HG03159 (cell line): ENCODE data around the gene EGFR.
"Not testable (repeated sequence)": the region's sequence is repeated elsewhere in the genome, so short reads cannot be mapped to it uniquely, and the experiment has no call there.

Source experiments
- ATAC-seq: cut with Tn5 transposase; IDR thresholded peaks from one replicate; pipeline ENCODE4 v1.9.1; 2021; ENCODE audit warnings: mild to moderate bottlenecking, moderate library complexity; ENCODE audit not compliant: unreplicated experiment

The EGFR gene

DNA sequence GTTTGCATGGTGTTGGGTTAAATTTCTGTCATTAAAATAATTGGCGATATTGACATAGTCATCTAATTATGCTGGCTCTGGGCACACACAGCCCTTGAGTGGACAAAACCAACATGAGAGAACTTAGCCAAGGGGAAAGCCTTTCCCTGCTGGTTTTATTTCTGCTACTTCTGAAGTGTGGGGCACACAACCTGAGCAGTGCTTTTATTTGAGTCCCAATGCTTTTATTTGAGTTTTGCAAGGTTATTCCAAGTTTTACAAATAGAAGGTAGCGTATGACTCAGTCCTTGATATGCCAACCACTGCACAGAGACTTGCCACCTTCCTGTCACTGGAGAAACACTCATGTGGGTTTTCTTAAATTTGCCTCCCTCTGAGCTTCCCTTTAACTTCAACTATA lies 145.7 kb downstream of the EGFR start:
- no peak for ATAC-seq

GRCh38 chr7:55165176-55165861 lies 146.5 kb downstream of the EGFR start:
- ATAC-seq = no peak

GRCh38 chr7:55167296-55167695 lies 148.5 kb downstream of the EGFR start:
- ATAC-seq = not testable (repeated sequence)

DNA sequence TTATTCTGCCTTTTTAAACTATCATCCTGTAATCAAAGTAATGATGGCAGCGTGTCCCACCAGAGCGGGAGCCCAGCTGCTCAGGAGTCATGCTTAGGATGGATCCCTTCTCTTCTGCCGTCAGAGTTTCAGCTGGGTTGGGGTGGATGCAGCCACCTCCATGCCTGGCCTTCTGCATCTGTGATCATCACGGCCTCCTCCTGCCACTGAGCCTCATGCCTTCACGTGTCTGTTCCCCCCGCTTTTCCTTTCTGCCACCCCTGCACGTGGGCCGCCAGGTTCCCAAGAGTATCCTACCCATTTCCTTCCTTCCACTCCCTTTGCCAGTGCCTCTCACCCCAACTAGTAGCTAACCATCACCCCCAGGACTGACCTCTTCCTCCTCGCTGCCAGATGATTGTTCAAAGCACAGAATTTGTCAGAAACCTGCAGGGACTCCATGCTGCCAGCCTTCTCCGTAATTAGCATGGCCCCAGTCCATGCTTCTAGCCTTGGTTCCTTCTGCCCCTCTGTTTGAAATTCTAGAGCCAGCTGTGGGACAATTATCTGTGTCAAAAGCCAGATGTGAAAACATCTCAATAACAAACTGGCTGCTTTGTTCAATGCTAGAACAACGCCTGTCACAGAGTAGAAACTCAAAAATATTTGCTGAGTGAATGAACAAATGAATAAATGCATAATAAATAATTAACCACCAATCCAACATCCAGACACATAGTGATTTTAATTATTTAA lies 151.7 kb downstream of the EGFR start:
- ATAC-seq = no peak

- ATAC-seq = no peak
These were observed 152.3 kb downstream of the EGFR start for GRCh38 chr7:55171157-55171556.

GRCh38 chr7:55172161-55172560 lies 153.3 kb downstream of the EGFR start:
- ATAC-seq = no peak

- ATAC-seq = no peak
These were observed 154.2 kb downstream of the EGFR start for GRCh38 chr7:55172881-55173609.

GRCh38 chr7:55173671-55174070 lies 154.9 kb downstream of the EGFR start:
- ATAC-seq = no peak

DNA sequence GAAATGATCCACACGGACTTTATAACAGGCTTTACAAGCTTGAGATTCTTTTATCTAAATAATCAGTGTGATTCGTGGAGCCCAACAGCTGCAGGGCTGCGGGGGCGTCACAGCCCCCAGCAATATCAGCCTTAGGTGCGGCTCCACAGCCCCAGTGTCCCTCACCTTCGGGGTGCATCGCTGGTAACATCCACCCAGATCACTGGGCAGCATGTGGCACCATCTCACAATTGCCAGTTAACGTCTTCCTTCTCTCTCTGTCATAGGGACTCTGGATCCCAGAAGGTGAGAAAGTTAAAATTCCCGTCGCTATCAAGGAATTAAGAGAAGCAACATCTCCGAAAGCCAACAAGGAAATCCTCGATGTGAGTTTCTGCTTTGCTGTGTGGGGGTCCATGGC lies 155.6 kb downstream of the EGFR start:
- no peak for ATAC-seq

DNA sequence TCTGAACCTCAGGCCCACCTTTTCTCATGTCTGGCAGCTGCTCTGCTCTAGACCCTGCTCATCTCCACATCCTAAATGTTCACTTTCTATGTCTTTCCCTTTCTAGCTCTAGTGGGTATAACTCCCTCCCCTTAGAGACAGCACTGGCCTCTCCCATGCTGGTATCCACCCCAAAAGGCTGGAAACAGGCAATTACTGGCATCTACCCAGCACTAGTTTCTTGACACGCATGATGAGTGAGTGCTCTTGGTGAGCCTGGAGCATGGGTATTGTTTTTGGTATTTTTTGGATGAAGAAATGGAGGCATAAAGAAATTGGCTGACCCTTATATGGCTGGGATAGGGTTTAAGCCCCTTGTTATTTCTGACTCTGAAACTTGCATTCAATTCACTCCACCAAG lies 156.0 kb downstream of the EGFR start:
- ATAC-seq = no peak

DNA sequence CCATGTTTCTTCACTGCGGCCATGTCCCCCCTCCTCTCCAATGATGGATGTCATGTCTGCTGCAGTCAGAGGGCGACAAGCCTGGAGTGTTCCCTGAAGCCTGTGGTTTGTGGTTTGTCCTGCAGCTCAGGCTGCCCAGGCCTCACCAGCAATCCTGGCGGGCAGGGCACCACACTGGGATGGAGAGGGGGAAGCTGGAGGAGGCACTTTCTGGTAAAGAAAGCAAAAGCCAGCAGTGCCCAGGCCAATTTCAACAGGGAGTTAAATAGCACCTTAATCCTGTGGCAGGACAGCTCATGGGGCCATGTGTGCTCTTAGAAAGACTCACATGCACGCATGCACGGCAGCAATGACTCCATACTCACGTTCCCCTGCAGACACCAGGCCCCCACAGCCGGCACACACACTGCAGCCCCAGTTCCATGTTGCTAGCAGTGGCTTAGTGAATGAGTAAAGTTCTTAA lies 158.3 kb downstream of the EGFR start:
- no peak for ATAC-seq

DNA sequence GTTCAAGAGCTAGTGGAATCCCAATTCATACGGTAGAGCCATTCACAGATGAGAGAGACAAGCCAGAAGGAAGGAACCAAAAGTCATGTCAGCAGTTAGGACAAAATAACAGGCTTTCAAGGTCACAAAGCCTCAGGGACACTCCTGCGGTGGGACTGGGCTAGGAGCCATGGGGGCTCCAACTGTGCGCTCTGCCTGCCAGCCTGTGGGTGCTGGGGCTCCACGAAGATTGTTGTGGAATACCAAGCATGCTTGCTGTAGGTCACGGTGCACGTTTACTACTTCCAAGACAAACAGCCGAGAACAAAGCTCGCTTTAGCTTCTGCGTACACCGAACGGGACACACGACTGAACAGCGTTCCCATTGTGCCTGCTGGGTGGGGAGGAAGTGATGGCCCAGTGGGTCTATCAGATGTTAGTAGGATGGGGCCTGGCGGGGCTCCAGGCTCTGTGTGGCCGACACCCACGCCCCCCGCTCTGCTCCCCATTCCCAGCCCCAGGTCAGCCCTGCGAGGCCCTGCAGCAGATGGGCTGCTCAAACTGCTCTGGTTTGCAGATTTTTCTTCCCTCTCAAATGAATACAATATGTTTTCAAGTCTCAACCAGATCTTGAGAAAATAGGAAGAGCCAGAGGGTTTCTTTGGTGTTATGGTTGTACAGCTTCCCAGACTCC lies 158.9 kb downstream of the EGFR start:
- no peak for ATAC-seq

- no peak for ATAC-seq
These were observed 159.6 kb downstream of the EGFR start for GRCh38 chr7:55178292-55178862.

GRCh38 chr7:55178863-55179773 lies 160.3 kb downstream of the EGFR start:
- ATAC-seq = no peak

- ATAC-seq = no peak
These were observed 161.3 kb downstream of the EGFR start for GRCh38 chr7:55179931-55180682.

DNA sequence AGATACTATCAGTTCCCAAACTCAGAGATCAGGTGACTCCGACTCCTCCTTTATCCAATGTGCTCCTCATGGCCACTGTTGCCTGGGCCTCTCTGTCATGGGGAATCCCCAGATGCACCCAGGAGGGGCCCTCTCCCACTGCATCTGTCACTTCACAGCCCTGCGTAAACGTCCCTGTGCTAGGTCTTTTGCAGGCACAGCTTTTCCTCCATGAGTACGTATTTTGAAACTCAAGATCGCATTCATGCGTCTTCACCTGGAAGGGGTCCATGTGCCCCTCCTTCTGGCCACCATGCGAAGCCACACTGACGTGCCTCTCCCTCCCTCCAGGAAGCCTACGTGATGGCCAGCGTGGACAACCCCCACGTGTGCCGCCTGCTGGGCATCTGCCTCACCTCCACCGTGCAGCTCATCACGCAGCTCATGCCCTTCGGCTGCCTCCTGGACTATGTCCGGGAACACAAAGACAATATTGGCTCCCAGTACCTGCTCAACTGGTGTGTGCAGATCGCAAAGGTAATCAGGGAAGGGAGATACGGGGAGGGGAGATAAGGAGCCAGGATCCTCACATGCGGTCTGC lies 162.2 kb downstream of the EGFR start:
- no peak for ATAC-seq

- no peak for ATAC-seq
These were observed 162.9 kb downstream of the EGFR start for GRCh38 chr7:55181762-55182161.

- ATAC-seq = no peak
These were observed 165.1 kb downstream of the EGFR start for GRCh38 chr7:55183897-55184296.

- no peak for ATAC-seq
These were observed 166.5 kb downstream of the EGFR start for GRCh38 chr7:55185321-55185802.
